ENCODE results near the gene GRIP1.

GRCh38 chr12:66380769-66381535 is 297.9 kb downstream of the GRIP1 start:
- TF ChIP-seq CTCF (conservative IDR thresholded peaks at IDR 0.05 in 1 of 2, IDR thresholded peaks at IDR 0.05 in 1 of 2; ENCODE audit: low read depth in 1 of 2, low read length in 2 of 2) (no peak), EZH2 (IDR thresholded peaks at IDR 0.05; ENCODE audit: low read length, missing control alignments) (no peak)
